Measurements from ENCODE around the gene CBFA2T2.
"Not testable (repeated sequence)": the region's sequence is repeated elsewhere in the genome, so short reads cannot be mapped to it uniquely, and the experiment has no call there.

Gene CBFA2T2

DNA sequence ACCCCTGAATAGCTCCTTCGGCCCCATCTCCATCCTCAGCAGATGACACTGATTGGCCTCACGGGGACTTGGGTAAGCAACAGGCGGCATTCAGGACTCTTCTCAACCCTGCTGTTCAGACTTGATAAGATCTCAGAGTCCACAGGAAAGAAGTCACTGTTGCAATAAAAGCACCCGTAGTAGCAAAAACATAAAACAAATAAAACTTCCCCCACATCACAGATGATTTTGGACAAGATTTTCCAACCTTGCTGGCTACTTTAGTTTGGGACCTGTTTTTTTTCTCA is 155.1 kb downstream of the CBFA2T2 start:
- DNase-seq, result no peak
- no peak for TF ChIP-seq CTCF (IDR thresholded peaks at IDR 0.05)
- H3K27me3 ChIP-seq, result no peaks in the 10 kb centered on the region
- peaks cover 0 to 36% (median 29%) of the 10 kb centered on the region in 4 donors for H3K4me1 ChIP-seq
- H3K9me3 ChIP-seq, result no peaks in the 10 kb centered on the region
- H3K27ac ChIP-seq, result no peak overlapping the region
- intact Hi-C loops (cut with DNase I; ENCODE audit: low total_unique reads), result no loop called here
- H3K36me3 ChIP-seq, result peaks cover 23 to 58% (median 30%) of the 10 kb centered on the region in 3 donors
- no peak overlapping the region for H3K4me3 ChIP-seq

DNA sequence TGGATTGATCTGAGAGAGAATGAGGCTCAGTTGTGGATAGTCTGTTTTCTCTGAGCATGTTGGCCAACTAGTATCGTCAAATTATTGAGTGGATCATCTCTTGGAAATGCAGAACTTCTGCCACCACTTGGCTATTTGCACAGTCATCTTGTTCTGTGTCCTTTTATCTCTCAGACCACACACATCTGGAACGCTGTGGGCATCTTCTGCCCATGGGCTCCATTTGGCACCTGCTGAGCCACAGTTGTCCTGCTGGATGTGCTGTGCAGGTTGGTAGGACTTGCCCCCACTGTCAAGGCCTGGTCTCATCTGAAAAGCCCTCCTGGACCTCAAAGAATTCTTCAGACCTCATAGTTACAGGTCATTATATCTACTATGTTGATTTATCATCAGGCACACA is 155.5 kb downstream of the CBFA2T2 start:
- DNase-seq, result no peak
- no peak overlapping the region for H3K4me3 ChIP-seq
- H3K27me3 ChIP-seq, result no peaks in the 10 kb centered on the region
- intact Hi-C loops (cut with DNase I; ENCODE audit: low total_unique reads), result no loop called here
- no peaks in the 10 kb centered on the region for H3K9me3 ChIP-seq
- TF ChIP-seq CTCF (IDR thresholded peaks at IDR 0.05), result no peak
- H3K27ac ChIP-seq, result no peak overlapping the region
- peaks cover 0 to 36% (median 29%) of the 10 kb centered on the region in 4 donors for H3K4me1 ChIP-seq
- peaks cover 19 to 54% (median 26%) of the 10 kb centered on the region in 3 donors for H3K36me3 ChIP-seq

DNA sequence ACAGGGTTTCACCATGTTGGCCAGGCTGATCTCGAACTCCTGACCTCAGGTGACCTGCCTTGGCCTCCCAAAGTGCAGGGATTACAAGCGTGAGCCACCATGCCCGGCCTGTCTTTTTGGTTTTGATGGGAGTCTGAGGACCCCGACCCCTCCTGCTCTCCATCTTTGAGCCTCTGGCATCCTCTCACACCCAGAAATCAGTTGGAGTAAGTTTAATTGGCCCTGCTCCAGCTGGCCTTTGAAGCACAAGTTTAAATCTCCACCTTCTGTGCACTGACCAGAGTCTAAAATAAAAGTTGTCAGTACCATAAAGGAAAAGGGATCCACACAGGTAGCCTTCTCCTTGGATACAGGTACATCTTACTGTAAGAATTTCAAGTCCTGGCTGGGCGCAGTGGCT is 156.3 kb downstream of the CBFA2T2 start:
- no peak for TF ChIP-seq CTCF (IDR thresholded peaks at IDR 0.05)
- Histone ChIP-seq H3K27ac (no peak overlapping the region), H3K9me3 (no peaks in the 10 kb centered on the region), H3K36me3 (peaks cover 14 to 46% (median 19%) of the 10 kb centered on the region in 3 donors), H3K4me1 (peaks cover 0 to 36% (median 29%) of the 10 kb centered on the region in 4 donors), H3K4me3 (no peak overlapping the region), H3K27me3 (no peaks in the 10 kb centered on the region)
- intact Hi-C loops (cut with DNase I; ENCODE audit: low total_unique reads), result no loop called here
- DNase-seq, result no peak

DNA sequence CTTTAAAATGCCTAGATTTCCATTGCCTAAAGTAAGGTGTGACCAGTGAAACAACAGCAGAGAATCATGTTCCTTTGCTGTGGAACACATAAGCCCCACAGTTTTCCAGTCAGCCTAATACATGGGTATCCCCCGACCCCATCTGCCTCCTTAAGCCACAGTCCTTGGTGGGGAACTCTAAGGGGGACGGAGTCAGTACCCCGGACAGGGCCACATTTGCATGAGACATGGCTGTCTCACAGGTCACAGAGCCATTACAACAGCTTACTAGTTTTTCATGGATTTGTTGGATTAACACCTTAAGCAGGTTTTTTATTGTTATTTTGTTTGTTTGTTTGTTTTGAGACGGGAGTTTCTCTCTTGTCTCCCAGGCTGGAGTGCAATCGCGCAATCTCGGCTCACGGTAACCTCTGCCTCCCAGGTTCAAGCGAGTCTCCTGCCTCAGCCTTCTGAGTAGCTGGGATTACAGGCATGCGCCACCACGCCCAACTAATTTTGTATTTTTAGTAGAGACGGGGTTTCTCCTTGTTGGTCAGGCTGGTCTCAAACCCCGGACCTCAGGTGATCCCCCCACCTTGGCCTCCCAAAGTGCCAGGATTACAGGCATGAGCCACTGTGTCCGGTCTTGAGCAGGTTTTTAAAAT is 157.2 kb downstream of the CBFA2T2 start:
- Histone ChIP-seq H3K4me1 (peaks cover 0 to 41% (median 29%) of the 10 kb centered on the region in 4 donors), H3K4me3 (peak overlapping the region; percentile 33 to 39), H3K27ac (peak overlapping the region; percentile 65 to 80), H3K36me3 (peaks cover 10 to 37% (median 19%) of the 10 kb centered on the region in 3 donors)
- DNase-seq; intact Hi-C loops (cut with DNase I; ENCODE audit: low total_unique reads); H3K27me3 ChIP-seq; H3K9me3 ChIP-seq: not testable (repeated sequence)

GRCh38 chr20:33647603-33648395 is 157.9 kb downstream of the CBFA2T2 start:
- H3K9me3 ChIP-seq, result no peaks in the 10 kb centered on the region
- peak overlapping the region; percentile 65 to 80 for H3K27ac ChIP-seq
- no peak for TF ChIP-seq CTCF (IDR thresholded peaks at IDR 0.05)
- peak; percentile 47 to 82 for DNase-seq
- intact Hi-C loops (cut with DNase I; ENCODE audit: low total_unique reads), result no loop called here
- H3K27me3 ChIP-seq, result no peaks in the 10 kb centered on the region
- H3K4me1 ChIP-seq, result peaks cover 0 to 41% (median 29%) of the 10 kb centered on the region in 4 donors
- H3K4me3 ChIP-seq, result peak overlapping the region; percentile 33 to 39
- H3K36me3 ChIP-seq, result peaks cover 10 to 31% (median 19%) of the 10 kb centered on the region in 3 donors

DNA sequence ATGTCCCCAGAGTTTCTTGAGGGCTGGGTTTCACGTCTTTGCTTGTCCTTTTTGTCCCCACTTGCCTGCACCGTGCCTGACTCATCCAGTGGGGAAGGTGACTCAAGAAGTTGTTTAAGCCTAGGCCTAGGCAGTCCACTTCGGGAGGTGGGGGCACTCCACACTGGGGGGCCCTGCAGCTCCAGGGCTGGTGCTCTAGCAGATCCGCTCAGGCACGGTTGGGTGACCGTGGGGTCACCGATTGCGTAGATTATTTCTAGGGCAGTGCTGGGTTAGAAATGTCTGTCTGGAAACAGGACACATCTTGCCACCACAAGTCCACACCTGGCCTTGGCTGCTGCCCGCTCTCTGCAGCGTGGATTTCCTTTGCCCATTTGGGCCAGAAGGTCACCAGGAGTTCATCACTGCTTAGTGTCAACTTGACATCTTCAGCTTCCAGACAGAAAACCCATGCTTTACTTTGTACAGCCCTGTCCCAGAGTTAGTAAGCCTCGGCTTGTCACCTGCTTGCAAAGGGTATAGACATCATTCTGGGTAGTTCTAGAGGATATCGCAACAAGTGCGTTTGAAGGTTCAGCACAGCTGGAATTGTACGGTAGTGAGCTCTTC is 158.6 kb downstream of the CBFA2T2 start:
- H3K4me1 ChIP-seq, result peaks cover 0 to 47% (median 34%) of the 10 kb centered on the region in 4 donors
- H3K36me3 ChIP-seq, result peaks cover 10 to 24% (median 19%) of the 10 kb centered on the region in 3 donors
- intact Hi-C loops (cut with DNase I; ENCODE audit: low total_unique reads), result no loop called here
- no peak for TF ChIP-seq CTCF (IDR thresholded peaks at IDR 0.05)
- H3K27me3 ChIP-seq, result no peaks in the 10 kb centered on the region
- peak overlapping the region in 1 of 2 donors; percentile 39 for H3K4me3 ChIP-seq
- no peaks in the 10 kb centered on the region for H3K9me3 ChIP-seq
- DNase-seq, result no peak
- peak overlapping the region; percentile 65 to 80 for H3K27ac ChIP-seq

Data from tibial artery (tissue), 4 donors.